Fibroblast of upper back skin (primary cell): ENCODE results near the gene SSR2.

Experiments
- DNase-seq: peaks from one replicate; pipeline ENCODE4 v3.0.0-alpha.2; 2013

SSR2 gene

DNA sequence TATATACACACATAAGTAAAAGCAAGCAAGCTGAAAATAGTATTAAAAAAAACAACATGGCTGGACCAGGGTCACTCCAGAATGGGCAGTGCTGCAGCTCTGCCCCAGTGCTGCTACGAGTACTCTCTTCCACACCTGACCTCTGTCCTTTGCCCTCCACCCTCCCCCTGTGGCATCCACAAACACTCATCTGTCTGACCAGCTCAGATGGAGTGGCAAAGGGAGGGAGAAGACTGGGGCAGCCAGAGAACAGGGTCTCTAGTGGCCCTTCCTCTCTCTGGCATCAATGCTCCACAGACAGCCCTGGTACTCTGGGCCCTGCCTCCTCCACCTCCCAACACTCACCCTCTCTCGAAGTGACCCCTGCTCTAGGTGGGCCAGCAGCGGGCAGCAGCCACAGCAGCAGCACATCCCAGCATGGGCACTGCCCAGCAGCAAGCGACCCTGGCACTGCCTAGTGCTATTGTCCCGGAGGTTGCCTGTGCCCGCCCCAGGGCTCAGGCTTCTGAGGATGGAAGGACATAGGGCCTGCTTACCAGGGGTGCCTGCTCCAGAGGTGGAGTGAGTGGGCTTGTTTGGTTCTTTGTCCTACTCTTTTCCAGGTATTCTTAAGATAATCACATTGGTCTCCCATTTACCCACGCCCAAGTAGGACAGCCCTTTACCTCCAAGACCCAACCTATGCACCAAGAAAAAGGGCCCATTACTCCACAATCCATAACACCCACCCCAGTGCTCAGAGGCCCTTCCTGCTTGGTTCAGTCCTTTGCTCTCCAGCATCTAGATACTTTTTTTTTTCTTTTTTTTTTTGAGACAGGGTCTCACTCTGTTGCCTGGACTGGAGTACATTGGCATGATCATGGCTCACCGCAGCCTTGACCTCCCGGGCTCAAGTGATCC is 48.6 kb downstream of the SSR2 start:
- DNase-seq, result no peak

DNA sequence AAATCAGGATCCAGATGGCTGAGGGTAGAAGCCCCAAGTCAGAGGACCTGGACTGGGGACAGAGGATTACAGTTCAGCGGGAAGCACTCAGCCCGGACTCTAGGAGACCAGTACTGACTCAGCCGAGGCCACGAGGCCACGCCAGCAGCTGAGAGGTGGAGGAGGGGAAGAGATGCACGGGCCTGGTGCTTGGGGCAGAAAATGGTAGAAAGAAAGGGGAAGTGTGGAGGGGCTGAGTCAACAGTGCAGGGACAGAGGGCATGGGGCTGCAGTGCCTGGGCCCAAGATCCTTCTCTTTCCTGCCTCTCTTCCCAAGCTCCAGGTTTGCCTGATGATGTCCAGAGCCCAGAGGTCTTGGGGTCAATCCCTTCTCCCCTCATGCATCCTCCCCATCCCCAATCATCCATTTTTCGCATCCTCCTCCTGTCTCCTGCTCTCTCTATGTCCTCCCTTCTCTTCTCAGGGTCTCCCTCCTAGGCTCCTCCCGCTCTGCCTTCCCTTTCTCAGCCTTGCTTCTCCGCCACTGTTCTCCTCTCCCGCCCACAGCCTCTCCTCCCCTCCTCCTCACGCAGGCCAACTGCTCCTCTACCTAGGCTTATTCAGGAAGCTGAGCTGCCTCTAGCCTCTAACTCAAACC is 50.1 kb downstream of the SSR2 start:
- peak; percentile 73 for DNase-seq

DNA sequence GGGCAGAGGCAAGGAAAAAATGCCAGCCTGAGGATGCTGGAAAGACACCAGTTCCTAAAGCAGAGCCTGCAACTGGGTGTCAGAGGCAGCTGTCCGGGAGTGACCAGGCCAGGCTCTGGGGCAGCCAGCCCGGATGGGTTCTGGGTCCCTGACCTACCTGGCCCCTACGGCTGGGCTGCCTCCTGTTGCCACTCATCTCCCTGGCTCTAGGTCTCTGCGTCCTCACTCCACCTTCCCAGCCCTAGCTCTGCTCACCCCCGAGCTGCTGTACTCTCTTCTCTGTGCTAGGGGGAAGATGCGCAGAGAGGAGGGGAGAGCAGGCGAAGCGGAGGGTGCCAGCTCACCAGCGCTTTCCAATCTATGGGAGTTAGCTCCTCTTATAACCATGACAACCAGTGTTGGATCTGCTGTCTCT is 51.4 kb downstream of the SSR2 start:
- DNase-seq, result no peak

DNA sequence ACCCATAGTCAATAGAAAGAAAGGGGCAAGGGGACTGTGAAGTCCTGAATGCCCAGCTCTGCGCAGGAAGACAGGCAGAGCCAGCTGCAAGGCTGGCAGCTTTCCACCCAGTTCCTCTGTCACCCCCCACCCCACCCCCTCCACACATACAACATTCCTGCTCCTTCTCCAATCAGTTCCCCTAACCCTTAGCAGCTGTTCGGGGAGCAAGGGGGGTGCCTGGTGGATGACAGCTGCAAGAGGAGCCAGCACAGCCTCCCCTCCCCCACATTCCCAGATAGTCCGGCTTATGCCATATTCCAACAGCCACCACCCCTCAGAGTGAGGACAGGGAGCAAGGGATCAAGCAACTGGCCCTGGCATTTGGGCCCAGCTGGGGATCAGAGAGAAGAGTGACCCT is 52.1 kb downstream of the SSR2 start:
- peak; percentile 79 for DNase-seq

DNA sequence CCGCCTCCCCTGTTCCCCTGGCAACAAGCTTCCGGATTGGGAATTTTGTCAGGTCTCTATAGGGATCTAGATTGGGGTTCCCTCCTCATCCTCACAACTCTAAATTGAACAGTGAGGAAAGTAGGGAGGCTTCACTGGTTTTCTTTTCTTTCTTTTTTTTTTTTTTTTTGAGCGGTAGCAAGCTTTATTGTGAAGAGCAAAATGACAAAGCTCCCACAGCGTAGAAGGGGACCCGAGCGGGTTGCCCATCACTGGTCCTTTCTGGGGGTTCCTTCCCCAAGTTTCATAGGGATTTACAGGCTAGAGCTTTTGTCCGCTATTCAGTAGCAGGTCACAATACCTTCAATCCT is 52.7 kb downstream of the SSR2 start:
- DNase-seq, result no peak

DNA sequence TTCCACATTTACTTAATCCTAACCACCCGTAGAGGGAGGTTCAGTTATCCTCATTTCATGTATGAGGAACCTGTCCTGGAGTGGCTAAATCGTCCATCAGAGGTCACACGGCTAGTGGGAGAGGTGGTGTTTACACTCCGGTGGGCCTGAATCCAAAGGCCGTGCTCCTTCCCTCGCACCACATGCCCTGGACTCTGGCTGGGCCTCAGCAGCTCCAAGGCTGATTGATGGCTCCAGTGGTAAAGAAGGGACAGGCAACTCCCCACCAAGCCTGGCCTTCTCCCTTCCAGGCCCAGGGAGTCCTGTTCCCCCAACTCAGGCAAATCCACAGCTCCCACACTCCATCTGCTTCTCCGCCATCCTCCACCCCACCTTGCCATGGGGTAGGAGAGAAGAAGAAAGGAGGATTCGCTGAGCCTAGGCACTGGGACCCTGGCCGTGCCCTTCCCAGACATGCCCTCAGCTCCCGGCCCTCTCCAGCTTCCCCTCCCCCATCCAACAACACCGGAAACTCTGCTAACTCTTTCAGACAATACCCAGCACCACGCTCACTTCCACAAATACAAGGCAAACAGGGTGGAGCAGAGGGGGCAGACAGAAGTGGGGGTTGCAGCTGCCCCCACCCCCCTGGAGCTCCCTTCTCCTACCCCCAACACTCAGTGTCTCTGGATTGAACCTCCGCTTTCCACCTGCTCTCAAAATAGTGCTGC is 53.3 kb downstream of the SSR2 start:
- no peak for DNase-seq

DNA sequence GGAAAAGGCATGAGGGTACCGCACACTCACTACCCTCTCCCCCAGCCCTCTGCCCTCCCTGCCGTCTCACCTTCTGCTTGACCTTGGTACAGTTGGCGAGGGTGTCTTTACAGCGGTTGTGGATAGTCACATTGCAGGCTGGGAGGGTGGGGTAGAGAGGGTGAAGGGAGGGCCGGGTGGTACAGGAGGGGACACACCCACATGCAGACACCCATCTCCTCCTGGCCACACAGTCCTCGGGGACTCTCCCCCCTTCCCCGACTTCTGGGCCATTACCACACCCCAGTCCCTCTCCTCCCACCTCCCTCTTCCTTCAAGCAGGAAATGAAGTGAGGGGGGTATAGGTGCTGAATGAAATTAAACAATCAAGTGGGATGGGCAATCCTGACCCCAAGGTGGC is 54.0 kb downstream of the SSR2 start:
- DNase-seq, result no peak

DNA sequence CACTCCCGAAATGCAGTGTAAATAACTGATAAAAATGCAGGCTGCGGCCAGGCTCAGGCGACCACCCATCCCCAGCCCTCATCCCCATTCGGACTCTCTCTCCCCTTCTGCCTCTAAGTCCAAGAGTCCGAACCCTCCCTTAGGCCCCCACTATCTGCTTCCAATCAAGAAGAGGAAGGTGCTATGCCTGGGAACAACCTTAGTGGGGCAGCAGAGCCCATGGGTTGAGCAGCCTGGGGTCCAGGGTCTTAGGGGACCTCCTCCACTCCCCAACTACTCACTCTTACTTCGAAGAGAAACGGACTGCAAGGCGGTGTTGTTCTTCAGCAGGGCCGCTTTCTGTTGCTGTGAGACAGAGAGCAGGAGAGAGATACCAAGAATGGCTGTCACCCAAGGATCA is 54.6 kb downstream of the SSR2 start:
- no peak for DNase-seq

DNA sequence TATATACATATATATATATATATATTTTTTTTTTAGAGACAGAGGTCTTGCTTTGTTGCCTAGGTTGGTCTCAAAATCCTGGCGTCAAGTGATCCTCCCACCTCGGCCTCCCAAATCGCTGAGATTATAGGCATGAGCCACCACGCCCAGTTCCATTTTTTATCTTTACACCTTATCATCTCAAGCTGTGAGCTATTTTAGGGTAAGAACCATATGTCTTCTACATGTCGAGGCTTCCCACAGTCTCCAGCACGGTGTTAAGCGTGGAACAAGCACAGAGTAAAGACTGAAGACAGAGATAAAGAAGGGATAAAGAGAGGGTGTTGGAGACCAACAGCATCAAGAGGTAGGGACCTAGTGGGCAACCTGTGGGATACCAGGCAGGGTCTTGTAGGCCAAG is 56.6 kb downstream of the SSR2 start:
- DNase-seq, result no peak

DNA sequence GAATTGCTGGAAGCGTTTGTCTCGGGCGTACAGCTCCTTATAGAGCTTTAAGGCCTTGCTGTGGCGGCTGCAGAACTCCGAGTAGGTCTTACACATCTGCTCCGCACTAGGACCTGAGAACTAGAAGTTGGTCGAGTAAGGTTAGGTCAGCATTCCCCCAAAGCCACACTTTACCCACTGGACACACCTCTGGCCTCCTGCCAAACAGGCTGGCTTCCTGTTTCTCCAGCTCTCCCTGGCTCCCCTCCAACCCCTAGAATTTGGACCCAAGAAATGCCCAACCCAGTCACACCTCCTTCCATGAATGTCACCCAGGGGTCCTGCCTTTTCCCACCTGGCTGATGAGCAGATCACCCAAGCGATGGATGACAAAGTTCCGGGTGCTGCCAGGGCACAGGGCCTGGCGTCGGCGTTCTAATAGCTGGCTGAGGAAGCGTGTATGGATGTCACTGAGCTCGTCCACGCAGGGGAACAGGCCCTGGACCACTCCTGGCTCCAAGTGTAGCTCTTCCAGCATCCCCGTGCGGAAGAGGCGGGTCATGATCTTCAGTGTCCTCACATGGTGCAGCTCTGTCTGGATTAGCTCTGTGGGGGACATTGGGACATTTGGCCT is 58.0 kb downstream of the SSR2 start:
- no peak for DNase-seq

DNA sequence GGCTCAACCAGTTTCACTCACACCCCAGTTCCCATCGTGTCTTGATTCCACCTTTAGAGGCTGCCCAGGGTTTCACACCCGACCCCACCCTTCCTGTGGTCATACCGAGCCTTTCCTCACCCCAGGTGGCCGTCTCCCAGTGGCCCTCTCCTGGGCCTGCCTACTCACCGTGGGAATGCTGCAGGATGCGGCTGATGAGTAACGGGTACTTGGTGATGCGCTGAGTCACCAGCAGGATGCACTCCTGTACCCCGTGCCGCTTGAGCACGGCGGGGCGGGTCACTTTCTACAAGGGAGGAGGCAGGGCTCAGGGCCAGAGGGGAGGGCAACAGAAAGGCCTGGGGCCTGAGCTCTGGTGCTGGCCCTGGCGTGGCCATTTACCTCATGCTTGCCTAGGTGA is 58.8 kb downstream of the SSR2 start:
- peak; percentile 89 for DNase-seq

DNA sequence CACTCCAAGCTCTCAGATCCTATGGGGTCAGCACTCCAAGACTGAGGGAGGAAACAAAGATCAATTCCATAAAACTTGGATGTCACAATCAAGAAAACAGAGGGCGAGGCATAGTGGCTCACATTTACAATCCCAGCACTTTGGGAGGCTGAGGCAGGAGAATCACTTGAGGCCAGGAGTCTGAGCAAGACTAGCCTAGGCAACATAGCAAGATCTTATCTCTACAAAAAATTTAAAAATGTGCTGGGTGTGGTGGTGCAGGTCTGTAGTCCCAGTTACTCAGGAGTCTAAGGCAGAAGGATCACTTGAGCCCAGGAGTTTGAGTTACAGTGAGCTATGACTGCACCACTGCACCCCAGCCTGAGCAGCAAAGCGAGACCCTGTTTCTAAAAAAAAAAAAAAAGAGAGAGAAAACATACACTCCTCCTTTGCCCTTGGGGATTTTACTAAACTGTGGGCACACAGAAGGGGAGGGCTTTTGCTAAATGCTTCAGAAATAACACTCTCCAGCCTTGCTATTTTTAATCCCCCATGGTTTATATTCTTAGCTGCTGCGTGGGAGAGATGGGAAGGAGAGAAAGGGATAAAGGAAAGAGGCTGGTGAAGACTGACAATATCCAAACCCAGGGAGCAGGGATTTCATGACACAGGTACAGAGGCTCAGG is 60.5 kb downstream of the SSR2 start:
- no peak for DNase-seq
